GM19463 (cell line): Measurements from ENCODE around the gene LRRC1.

Experiments used
- ATAC-seq: cut with Tn5 transposase; IDR thresholded peaks from one replicate; pipeline ENCODE4 v1.9.1; 2021; ENCODE audit warnings: mild to moderate bottlenecking, moderate library complexity; ENCODE audit not compliant: unreplicated experiment

The LRRC1 gene

DNA sequence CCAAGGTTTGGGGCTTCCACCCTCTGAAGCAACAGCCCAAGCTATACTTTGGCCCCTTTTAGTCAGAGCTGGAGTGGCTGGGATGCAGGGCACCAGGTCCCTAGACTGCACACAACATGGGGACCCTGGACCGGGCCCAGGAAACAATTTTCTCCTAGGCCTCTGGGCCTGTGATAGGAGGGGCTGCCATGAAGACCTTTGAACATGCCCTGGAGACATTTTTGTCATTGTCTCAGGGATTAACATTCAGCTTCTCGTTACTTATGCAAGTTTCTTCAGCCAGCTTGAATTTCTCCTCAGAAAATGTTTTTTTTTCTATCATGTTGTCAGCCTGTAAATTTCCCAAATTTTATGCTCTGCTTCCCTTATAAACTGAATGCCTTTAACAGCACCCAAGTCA lies 82.3 kb downstream of the LRRC1 start:
- ATAC-seq, result no peak

DNA sequence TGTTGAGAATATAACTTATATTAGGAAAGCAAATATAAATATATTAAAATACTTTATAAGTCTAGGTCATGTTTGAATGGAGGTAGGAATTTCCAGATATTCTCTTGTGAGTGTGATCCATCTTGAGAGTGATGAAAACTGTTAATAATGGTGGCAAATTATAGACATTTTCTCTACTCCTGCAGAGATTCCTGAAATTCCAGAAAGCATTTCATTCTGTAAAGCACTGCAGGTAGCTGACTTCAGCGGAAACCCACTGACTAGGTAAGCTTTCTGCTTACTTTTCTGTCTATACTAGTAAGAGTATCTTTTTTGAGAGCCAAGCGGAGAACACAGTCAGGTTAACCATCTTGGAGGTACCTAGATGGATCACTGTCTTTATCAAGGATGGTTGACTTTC lies 84.0 kb downstream of the LRRC1 start:
- no peak for ATAC-seq

DNA sequence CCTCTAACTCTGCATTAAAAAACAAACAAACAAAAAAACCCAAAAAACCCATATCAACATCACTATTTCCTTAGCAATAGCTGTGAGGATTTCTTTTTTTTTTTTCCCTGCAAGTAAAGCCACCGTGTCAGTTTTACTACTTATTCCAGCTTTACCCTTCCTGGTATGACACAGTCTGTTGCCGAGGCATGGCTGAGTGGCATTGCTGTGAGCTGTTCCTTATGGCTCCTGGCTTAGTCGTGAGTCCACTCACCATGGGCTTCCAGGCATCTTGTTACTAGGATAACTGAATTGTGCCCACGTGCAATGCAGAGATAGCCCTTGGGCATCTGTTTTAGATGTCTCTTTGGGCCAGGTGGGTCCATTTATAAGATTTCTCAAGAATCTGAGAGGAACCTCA lies 84.8 kb downstream of the LRRC1 start:
- ATAC-seq, result no peak

DNA sequence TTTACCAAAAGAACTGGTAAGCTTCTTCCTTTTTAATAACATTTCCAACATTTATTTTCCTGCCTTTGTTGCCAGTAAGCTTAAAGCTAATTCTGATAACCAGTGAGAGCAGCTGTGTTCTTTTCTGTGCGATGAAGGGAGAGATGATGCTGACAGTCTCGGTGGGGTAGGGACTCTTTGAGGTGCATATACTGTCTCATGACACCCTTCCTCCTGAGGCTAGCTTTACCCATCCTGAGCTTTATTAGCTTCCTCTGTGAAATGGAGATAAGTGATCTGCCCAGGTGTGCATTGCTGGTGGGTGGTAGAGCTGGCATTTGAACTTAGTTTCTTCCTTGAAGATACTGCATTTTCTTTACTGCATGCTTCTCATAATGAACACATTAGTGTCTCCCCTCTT lies 92.5 kb downstream of the LRRC1 start:
- no peak for ATAC-seq

DNA sequence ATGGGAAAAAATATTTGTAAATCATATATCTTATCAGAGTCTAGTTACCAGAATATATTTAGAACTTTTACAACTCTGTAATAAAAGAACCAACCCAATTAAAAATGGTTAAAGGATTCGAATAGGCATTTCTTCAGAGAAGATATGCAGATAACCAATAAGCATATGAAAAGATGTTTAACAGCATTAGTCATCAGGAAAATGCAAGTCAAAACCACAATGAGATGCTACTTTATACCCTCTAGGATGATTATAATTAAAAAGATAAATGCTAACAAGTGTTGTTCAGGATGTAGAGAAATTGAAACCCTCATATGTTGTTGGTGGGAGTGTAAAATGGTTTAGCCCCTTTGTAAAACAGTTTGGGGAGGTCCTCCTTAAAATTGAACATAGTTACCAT lies 94.1 kb downstream of the LRRC1 start:
- no peak for ATAC-seq

DNA sequence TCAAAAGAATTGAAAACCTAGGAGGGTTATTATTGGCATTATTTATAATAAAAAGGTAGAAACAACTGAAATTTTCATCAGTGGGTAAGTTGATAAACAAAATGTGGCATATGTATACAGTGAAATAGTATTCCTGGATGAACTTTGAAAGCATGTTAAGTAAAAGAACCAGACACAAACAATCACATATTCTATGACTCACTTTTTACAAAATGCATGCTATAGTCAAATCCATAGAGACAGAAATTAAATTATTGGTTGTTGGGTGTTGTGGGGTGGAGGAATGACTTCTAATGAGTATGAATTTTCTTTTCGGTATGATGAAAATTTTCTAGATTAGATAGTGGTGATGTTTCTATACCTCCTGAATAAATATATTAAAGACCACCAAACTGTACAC lies 94.6 kb downstream of the LRRC1 start:
- no peak for ATAC-seq

DNA sequence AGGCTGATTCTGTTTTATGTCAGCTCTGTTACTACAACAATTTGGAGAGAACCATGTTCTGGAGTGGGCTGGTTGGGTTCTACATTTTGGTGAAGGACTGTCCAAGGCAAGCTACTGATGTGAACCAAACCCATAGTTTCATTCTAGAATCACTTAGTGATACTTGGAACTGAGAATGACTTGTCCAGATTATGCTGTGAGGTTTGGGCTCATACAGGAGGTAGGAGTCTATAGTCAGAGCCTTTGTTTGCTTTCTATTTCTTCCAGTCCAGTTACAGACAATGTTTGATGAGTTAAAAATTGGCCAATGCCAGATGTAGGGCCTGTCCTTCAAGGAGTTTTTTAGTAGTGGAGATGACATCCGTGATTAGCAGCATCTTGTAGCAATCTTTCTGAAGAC lies 97.9 kb downstream of the LRRC1 start:
- peak; percentile 58 for ATAC-seq

DNA sequence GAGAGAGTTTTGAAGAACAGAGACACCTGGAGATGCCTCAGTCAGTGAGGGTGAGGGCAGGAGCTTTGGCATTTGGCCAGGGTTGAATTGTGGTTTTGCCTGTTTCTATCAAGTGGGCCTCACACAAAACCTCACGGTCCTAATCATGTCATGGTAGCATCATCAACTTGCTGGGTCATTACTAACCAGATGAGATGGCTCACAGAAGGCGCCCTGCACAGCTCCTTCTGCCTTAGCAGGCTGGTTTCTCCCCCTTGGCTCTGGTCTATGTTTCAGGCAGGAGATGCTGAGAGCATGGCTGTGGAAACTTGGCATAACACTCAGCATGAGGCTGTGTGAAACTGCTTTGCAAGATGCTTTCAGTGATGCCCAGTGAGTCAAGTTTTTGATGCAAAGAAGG lies 99.3 kb downstream of the LRRC1 start:
- peak; percentile 88 for ATAC-seq

DNA sequence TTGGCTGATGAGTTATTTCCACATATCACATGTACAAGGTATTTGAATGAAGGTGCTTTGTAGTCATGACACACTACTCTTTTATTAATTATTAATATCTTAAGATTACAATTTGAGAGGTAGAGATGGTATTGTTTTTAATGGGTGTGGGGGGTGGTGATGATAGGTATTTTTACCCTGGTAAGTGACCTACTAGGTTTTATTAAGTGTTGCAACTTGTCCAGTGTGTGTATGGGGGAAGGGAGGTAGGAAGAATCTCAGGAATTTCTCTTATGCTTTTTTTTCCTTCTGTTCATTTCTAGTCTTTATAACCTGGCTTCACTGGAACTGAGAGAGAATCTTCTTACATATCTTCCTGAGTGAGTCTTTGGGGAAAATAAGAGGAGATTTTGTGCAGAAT lies 101.4 kb downstream of the LRRC1 start:
- ATAC-seq, result no peak

DNA sequence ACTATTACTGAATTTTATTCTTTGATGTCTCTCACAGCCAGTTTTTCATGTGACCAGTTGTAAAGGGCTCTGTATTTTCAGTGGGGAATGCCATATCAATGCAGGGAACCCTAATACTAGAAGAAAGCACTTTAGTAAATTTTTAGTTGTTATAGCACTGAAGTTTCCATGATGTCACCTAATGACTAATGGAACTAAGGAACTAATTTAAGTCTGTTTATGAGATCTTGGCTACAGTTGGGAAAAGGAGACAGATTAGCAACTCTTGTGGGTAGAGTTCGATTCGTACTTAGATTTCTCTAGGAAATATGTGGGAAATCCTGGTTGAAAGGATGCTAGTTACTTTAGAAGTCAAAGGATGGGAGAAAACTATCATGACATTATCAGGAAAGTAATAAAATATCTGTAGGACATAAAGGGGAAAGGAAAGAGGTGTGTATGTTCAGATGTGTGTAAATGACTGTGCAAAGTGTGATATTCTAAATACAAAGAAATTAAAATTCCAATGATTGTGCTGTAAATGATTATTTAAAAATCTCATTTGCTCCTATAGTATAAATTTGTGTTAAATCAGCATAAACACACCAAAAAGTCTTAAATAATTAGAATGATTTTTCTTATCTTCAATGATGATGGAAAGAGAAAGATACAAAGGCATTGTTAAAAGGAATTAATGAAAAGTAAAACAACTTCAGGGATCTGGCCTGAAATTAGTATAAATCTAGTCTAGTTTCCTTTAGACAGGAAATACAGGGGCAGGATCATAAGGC lies 103.4 kb downstream of the LRRC1 start:
- no peak for ATAC-seq

DNA sequence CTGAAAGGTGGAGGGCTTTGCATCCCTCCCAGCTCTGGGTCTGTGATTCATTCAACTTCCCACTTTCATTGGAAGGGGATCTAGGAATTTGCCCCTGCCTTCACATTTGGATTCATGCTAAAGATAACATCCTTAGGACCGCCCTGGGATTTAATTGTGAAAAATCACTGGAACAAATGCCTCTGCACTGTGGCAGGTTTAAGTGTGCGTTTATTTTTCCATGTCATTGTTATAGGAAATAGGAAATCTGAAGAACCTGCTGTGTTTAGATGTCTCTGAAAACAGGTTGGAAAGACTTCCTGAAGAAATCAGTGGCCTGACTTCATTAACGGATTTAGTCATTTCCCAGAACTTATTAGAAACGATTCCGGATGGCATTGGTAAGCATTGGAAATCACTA lies 104.7 kb downstream of the LRRC1 start:
- ATAC-seq, result no peak

DNA sequence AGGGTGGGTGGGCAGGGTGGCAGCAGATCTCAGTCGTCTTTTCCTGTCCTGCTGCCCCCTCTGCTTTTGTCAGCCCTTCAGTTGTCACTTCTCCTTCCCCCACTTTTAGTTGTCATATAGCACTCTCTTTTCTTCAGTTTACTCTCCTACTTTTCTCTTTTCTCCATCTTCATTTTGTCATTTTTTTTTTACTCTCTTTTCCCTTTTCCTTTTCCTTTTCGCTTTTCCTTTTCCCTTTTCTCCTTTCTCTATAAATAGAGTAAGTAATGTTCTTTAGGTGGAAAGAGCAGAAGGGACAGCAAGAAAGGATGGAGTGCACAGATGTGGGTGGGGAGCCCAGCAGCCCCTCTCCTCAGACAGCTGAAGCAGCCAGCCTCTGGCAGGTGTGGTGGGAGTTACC lies 108.6 kb downstream of the LRRC1 start:
- ATAC-seq, result no peak

DNA sequence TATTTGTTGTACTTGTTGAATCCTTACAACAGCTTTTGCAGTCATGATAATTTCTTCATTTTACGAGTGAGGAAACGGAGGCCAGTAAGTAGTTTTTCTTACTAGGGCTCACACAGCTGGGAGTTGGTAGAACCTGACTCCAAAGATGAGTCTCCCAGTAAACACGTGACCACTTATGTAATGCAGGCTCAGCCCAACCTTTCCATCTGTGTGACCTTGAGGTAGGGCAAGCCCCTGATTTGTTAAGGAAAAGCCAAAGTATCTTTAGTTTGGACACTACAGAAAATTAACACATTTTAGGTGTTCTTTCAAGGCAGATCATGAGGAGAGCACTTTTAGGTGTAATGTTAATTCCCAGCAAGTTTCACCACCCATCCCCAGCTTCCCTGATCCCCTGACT lies 111.3 kb downstream of the LRRC1 start:
- ATAC-seq, result no peak

DNA sequence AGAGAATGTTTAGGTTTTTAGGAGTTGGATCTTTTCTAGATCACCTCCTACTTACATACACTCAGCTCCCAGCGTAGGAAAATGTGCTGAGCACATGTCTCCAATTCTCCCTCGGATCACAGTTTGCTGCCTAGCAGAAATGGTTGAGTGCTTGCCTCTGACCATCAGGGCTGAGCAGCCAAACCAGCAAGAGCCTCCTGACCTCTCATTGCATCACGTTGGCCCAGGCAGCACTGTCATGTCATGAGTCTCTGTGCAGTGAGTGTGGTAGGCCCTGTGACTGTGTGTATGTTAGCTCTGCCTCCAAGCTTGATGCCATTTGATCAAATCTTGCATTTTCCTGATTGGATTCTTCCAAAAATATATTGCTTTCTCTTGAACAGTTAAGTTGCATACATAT lies 112.0 kb downstream of the LRRC1 start:
- ATAC-seq, result no peak

DNA sequence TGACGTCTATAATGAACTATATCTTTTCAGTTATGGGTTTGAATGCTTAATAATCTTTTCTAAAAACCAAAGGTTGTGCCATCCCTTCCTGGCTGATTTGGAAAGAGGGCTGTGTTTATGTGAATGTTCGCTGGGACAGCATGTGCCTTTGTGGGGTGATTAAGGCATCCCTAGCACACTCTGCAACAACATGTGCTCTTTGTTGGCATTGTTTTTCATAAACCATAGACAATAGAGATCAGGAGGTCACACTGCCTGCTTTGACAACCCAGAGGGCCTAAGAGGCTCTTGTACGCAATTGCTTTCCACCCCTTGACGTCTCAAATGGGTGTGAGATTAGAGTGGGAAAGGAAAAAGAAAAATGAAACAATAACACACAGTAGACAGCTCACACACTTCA lies 116.0 kb downstream of the LRRC1 start:
- ATAC-seq, result no peak

DNA sequence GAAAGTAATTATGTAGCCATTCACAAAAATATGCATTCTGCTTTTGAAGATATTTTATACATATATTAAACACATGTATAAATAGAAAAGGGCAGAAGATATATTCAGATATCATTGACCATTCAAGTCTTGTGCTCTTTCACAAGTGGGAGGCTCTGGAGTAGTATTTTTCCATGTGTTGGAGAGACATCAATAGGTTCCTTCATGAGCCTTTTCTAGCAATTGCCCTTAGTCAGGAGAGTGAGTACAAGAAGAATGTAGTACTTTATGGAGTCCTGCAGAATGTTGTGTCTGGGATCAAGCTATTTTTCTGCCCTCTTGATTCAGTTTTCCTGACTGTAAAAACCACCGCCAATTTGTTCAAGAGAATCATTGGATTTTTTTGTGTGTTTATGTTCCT lies 117.9 kb downstream of the LRRC1 start:
- no peak for ATAC-seq

DNA sequence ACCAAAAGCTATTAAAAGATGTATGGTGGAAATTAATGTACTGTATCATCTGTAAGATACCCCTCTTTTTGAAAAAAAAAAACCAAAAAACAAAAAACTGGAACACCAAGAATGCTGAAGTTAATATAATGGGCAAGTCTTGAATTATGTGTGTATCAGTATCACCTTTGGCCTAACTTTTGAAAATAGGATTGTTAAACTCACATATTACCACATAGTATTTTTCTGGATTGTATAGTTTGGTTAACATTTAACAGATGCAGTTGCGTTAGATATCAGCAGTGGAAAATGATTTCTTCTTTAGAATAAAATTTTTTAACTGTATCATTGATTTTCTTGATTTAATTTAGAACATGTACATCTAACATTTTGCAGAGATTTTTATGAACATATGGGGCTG lies 118.5 kb downstream of the LRRC1 start:
- no peak for ATAC-seq

DNA sequence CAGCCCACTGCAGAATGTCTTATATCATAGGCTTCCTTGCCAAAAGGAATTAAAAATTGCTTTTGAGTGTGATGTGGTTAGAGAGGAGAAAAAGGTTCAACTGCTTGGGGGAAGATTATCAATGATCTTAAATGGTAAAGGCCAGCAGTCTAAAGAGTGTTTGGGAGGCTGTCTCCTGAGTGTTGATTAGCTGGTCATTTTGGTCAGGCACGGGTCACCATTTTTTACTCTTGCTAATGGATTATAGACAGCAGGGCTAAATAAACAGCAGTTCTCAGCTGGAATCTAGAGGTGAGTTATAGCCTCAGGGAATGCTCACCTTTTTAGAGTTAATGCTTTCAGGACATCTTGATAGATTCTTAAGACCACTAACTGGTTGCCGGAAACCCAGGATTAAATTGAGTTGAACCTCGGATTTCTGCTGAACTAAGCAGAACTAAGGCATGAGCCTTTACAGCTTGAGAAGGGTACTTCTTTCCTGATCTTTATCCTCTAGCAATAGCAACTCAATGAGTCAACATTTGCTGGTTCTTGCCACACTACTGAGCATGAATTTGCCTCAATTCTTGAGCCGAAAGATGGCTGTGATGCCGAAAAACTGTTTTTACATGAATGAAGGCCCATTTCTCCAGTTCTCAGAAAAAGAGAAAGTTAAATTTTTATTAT lies 120.4 kb downstream of the LRRC1 start:
- ATAC-seq, result no peak

DNA sequence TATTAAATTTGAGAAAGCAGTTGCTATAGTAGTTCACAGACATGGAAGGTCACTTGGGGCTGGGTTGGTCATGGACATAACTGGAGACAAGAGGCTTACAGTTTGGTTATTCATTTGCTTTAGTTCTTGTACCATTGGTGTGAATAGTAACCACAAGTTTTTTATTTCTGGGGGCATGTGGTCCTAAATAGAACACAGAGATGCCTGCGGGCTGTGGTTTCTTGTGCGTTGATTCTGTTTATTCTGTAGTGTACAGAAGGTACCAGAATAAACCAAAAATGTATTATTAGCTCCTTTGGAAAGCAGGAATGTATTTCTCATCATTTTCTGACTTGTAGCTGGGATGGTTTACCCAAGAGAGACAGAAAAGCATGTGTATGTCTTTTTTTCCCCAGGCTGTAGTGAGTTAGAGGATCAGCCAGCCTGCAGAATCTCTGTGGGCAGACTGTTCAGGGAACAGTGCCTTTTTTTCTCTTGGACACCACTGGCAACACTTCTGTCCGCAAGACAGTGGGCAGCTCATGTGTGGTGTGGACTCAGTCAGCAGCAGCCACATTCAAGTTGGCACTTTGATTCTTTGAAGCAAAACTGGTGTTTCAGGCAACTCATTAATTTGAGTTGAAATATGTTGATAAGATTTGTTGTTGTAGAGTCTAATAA lies 122.1 kb downstream of the LRRC1 start:
- ATAC-seq, result peak; percentile 77

DNA sequence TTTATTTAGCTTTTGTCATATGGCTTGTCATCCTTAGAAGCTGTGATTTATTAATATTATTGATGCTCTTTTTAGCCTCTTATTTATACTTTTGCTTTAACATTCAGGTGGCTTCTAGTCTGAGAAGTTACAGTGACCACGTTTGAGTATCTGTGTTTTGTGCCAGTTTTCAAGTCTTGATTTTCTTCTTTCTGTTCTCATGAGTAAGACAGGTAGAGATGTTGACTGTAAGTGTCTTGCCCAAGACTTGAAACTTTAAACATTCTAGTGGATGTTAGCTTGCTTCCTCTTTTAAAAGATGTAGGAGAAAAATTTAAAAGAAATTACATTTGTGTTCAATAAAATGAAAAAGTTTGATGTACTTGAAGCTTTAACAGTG lies 122.6 kb downstream of the LRRC1 start:
- ATAC-seq, result peak; percentile 41

DNA sequence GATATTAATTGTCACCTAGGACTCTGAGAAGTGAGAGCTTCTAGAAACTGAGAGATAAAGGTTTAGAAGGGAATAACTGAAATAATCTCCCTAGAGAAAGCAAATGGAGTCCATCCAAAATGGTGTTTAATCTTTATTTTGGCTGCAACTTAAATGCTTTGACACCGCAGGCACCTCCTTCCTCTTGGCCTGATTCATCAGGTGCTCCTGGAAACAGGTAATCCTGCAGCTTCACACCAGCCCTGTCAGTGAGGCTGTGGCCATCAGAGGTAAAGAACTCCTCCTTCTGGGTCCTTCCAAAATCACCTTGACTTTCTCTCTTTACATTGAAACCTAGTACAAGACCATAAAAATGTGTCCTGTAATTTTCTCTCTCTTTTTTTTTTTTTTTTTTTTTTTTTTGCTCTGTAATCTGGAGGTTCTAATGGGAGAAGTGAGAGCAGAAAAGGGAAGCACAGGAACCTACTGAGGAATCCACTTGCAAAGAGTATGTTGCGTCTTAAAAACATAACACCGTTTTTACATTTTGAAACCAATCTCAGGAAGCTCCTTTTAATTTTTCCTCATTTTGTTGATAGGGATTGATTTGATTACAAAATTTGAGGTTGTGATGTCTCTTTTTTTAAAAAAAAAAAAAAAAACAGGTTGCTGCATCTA lies 124.2 kb downstream of the LRRC1 start:
- ATAC-seq, result no peak

DNA sequence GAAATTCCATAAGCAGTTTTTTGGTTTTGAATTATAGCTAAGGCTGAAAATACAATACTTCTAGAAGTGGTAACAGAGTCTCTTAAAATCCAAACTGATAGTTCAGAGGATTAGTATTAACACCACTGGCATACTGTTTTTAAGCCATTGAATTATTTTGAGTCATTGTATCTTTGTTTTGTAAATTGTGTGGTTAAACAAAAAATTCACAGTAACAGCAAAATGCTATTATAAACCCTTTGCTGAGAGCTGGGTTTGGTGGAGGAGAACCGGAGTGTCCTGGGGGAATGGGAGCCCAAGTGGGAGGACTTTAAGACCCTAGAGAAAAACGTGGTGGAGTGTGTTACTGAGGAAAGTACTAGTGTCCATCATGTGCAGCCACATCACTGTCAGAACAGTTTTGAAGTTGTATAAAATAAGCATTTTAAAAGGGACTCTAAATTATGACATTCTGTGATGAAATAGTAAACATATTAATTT lies 125.1 kb downstream of the LRRC1 start:
- ATAC-seq, result no peak
